Ishikawa (cell line): Measurements from ENCODE around the gene STX2.

ENCODE experiments used
- CEBPB ChIP-seq: IDR thresholded peaks from 2 replicates; pipeline ENCODE4 v1.6.1; 2012
- CREB1 ChIP-seq: IDR thresholded peaks from 2 replicates; pipeline ENCODE4 v1.6.1; 2012; ENCODE audit warnings: low read depth
- EGR1 ChIP-seq: IDR thresholded peaks from 2 replicates; pipeline ENCODE4 v1.6.1; 2012
- EP300 ChIP-seq: IDR thresholded peaks from 2 replicates; pipeline ENCODE4 v1.6.1; 2012; ENCODE audit warnings: borderline replicate concordance
- FOXM1 ChIP-seq: IDR thresholded peaks from 2 replicates; pipeline ENCODE4 v1.6.1; 2012; ENCODE audit warnings: low read depth, borderline replicate concordance
- MAX ChIP-seq: IDR thresholded peaks from 2 replicates; pipeline ENCODE4 v1.6.1; 2012
- NFIC ChIP-seq: IDR thresholded peaks from 2 replicates; pipeline ENCODE4 v1.6.1; 2012
- RAD21 ChIP-seq: IDR thresholded peaks from 2 replicates; pipeline ENCODE4 v1.6.1; 2012; ENCODE audit warnings: low read depth
- REST ChIP-seq: IDR thresholded peaks from 2 replicates; pipeline ENCODE4 v1.6.1; 2012; ENCODE audit warnings: low read depth, mild to moderate bottlenecking
- TAF1 ChIP-seq: IDR thresholded peaks from 2 replicates; pipeline ENCODE4 v1.6.1; 2012; ENCODE audit warnings: low read depth, mild to moderate bottlenecking
- TCF12 ChIP-seq: IDR thresholded peaks from 2 replicates; pipeline ENCODE4 v1.6.1; 2012; ENCODE audit warnings: low read depth
- TEAD4 ChIP-seq: IDR thresholded peaks from 2 replicates; pipeline ENCODE4 v1.6.1; 2012
- USF1 ChIP-seq: IDR thresholded peaks from 2 replicates; pipeline ENCODE4 v1.6.1; 2012
- YY1 ChIP-seq: IDR thresholded peaks from 2 replicates; pipeline ENCODE4 v1.6.1; 2012; ENCODE audit warnings: low read depth
- ZBTB7A ChIP-seq: IDR thresholded peaks from 2 replicates; pipeline ENCODE4 v1.6.1; 2012; ENCODE audit warnings: low read depth

STX2 gene

GRCh38 chr12:130830246-130830551 is 8.9 kb downstream of the STX2 start:
- TF ChIP-seq NFIC, result no peak
- no peak for TF ChIP-seq ZBTB7A
- TF ChIP-seq EP300, result no peak
- no peak for TF ChIP-seq TAF1
- TF ChIP-seq CREB1, result no peak
- TF ChIP-seq EGR1, result no peak
- TF ChIP-seq YY1, result no peak
- TF ChIP-seq RAD21, result no peak
- TF ChIP-seq REST, result no peak
- no peak for TF ChIP-seq USF1
- no peak for TF ChIP-seq TCF12
- TF ChIP-seq MAX, result no peak
- TF ChIP-seq TEAD4, result no peak
- TF ChIP-seq FOXM1, result no peak
- TF ChIP-seq CEBPB, result no peak

DNA sequence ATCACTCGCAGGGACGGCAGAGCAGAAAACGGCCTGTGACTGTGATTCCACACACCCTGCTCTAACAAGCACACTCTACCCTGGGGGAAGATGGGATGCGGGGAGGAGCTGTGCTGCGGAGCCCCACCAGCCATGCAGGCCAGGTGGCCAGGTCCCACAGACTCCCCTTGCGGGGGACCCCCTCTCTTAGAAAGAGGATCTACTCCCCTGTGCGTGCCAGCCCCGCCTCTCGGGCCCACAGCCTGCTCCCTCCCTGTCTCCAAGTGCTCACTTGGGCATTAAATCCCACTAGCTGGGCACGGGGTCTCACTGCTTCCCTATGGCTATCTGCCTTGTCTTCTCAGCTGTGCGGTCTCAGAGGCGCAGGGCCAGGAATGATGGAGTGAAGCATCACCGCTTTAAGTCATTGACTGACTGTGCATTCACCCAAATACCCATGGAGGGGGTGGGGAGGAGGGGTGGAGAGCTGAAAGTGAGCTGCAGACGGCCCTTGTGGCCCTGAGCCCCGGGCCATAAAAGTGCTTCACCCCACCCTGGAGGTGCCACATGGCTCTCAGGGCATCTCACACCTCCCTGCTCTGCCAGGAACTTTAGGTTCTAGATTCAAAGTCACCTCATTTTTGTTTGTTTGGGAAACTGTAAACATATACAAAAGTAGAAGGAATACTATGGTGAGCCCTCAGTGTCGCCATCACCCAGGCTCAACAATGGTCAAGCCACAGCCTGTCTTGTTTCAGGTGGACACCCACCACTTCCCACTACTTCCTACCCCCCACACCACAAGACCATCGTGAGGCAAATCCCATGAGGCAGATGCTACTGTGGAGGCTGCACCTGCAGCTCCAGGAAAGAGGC is 9.4 kb downstream of the STX2 start:
- TF ChIP-seq REST, result no peak
- no peak for TF ChIP-seq NFIC
- no peak for TF ChIP-seq TAF1
- no peak for TF ChIP-seq EGR1
- no peak for TF ChIP-seq YY1

- TF ChIP-seq RAD21, result no peak
- TF ChIP-seq CREB1, result no peak
- TF ChIP-seq ZBTB7A, result no peak
- no peak for TF ChIP-seq TEAD4
- no peak for TF ChIP-seq FOXM1
- no peak for TF ChIP-seq TAF1
- TF ChIP-seq TCF12, result no peak
- TF ChIP-seq YY1, result no peak
- no peak for TF ChIP-seq CEBPB
- TF ChIP-seq NFIC, result no peak
- TF ChIP-seq REST, result no peak
- TF ChIP-seq USF1, result no peak
- no peak for TF ChIP-seq EGR1
- no peak for TF ChIP-seq MAX
- no peak for TF ChIP-seq EP300
Observed at GRCh38 chr12:130828895-130829294, 10.2 kb downstream of the STX2 start.

GRCh38 chr12:130827432-130827831 is 11.6 kb downstream of the STX2 start:
- TF ChIP-seq CREB1 (no peak), TEAD4 (no peak), YY1 (no peak), MAX (no peak), TAF1 (no peak)
